A673 (cell line): ENCODE measurements around the gene ABTB1.

Source experiments
- EZH2 ChIP-seq: fragments of 200-600 bp; sonication (generic); IDR thresholded peaks from 2 replicates; pipeline ENCODE4 v1.6.1; 2017; ENCODE audit warnings: borderline replicate concordance, low read depth, mild to moderate bottlenecking, mixed read lengths, antibody characterized with exemption, low read length; ENCODE audit not compliant: poor library complexity, severe bottlenecking
- TF ChIP-seq, protein P1 (sequence below): fragments of 300-800, 200-600 bp; sonication (generic); conservative IDR thresholded peaks from 2 replicates; pipeline ENCODE4 v1.5.1; 2017; ENCODE audit warnings: low read depth, mild to moderate bottlenecking, antibody characterized with exemption, low read length, moderate library complexity, mixed read lengths

DNA sequence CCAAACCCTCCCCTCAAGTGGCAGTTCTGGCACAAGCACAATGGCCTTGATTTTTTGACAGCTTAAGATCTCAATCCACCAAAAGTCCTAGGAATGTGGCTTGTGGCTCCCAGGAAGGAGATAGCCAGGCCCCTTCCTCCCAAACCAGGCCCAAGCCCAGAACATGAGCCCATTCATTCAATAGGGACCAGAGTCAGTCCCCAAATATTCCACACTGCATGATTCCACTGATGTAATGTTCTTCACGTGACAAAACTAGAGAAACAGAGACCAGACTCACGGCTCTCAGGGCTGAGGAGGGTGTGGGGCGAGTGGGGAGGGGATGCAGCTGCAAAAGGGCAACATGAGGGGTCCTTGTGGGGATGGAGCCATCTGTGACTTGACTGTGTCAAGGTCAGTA is 25.5 kb downstream of the ABTB1 start:
- no peak for TF ChIP-seq EZH2
- TF ChIP-seq, protein P1, sequence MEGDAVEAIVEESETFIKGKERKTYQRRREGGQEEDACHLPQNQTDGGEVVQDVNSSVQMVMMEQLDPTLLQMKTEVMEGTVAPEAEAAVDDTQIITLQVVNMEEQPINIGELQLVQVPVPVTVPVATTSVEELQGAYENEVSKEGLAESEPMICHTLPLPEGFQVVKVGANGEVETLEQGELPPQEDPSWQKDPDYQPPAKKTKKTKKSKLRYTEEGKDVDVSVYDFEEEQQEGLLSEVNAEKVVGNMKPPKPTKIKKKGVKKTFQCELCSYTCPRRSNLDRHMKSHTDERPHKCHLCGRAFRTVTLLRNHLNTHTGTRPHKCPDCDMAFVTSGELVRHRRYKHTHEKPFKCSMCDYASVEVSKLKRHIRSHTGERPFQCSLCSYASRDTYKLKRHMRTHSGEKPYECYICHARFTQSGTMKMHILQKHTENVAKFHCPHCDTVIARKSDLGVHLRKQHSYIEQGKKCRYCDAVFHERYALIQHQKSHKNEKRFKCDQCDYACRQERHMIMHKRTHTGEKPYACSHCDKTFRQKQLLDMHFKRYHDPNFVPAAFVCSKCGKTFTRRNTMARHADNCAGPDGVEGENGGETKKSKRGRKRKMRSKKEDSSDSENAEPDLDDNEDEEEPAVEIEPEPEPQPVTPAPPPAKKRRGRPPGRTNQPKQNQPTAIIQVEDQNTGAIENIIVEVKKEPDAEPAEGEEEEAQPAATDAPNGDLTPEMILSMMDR, result no peak
